Ramos (cell line): Measurements from ENCODE around the gene BICD1.

Experiments used
- in situ Hi-C: fragments of 300-500 bp; cut with MboI; formaldehyde crosslinking; loops from one replicate; pipeline ENCODE4 v1.14.3; 2022; ENCODE audit warnings: low sequenced_read_pairs; ENCODE audit not compliant: unreplicated experiment

BICD1 gene

DNA sequence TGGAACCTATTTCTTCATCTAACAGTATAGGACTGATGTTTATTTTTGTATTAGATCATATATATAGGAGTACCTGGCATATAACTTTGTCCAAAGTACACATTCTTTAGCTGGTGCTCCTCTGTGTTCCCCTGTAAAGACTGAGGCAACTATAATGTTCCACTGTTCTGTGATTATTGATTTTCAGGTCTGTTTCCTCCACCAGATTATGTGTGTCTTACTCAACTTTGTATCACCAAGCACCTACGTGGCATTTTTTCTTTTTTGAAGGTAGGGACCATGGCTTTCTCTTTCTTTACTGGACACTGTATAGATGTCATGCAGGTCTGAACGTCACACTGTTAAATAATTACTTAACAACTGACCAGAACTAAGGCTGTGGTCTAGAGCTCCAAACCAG is 29.3 kb downstream of the BICD1 start:
- in situ Hi-C loops = loop anchor here (5.0 kb wide), 1 partner anchor 116 kb away; no protein-coding TSS in a partner anchor

DNA sequence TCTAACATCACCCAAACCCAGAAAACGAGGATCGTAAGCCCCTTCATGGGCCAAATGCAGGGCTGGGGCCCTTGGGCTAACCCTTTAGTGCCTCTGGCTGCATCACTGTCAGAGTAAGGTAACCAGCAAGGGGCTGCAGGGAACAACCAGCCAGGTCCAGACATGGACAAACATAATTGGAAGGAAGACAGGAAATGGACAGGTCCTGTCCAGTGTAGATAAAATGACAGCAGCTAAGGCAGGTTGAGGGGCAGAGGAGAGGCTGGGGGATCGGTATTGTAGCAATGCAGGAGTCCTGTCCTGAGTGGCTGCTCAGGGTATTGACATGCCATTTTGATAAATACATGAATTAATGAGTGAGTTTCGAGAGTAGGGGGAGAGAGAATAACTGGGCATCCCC is 29.8 kb downstream of the BICD1 start:
- in situ Hi-C loops = loop anchor here (5.0 kb wide), 1 partner anchor 116 kb away; no protein-coding TSS in a partner anchor

DNA sequence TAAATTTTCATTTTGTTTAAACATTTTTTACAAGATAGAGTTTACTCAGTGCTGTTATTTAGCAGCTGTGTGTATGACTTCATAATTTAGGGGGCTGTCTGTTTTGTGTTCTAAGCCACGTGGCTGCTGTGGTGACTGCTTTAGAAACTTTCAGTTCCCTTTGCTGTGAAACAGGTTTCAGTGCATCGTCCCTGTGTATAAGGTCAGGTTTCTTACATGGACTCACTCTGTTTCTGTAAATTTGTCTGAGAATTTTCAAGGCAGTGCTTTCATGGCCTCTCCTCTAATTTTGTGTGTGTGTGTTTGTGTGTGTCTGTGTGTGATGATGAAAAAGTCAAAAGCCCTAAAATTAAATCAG is 32.4 kb downstream of the BICD1 start:
- in situ Hi-C loops = loop anchor here (5.0 kb wide), 1 partner anchor 113 kb away; no protein-coding TSS in a partner anchor

DNA sequence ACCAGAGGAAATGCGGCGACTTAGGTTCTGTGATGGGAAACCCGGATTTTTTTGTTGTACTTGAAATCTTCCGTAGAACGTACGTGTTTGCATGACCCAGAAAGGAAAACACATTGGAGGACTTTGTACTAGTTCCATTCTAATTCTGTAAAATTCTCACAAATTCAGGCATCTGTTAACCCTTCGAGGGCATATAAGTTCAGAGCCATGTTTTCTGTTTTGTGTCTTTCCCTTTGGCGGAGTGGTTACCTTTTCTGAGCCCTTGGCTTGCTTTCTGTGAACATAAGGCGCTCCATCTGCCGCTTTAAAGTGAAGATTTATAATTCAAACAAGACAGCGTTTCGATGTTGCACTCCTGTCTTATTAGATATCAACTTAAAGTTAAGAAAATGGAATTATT is 34.2 kb downstream of the BICD1 start:
- in situ Hi-C loops = no loop called here

DNA sequence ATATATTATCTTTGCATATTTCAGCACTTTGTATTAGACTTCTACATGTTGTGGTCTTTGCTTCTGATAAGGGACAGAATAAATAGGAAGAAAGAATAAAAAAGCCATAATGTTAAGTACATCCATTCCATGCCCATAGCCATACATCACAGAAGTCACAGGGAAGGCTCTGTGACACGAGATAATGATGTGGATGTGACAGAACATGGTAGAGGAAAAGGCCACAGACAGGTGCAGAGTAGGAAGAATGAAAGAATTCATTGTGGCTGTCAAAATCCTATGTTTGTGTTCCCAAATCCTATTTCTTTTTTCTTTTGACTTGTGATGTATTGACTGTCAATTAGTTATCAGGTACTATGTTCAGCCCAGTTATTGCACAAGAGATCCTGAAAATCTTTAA is 38.4 kb downstream of the BICD1 start:
- in situ Hi-C loops = no loop called here

GRCh38 chr12:32146074-32146873 is 39.6 kb downstream of the BICD1 start:
- in situ Hi-C loops = no loop called here

- in situ Hi-C loops = no loop called here
These were observed 41.7 kb downstream of the BICD1 start for GRCh38 chr12:32148372-32148771.

DNA sequence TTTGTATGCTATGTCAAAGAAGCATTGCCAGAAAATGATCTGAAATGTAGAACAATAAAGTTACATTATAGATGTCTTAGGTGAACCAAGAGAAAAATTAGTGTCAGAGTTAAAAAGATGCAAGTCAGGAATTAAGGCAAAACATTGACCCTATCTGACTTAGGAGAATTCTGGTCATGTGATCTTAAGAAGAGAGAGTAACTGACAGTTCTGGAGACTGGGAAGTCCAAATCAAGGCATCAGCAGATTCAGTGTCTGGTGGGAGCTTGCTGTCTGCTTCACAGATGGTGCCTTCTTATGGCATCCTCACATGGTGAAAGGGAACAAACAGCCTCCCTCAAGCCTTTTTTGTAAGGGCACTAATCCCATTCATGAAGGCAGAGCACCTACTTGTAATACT is 42.8 kb downstream of the BICD1 start:
- in situ Hi-C loops = no loop called here

- in situ Hi-C loops = no loop called here
These were observed 44.4 kb downstream of the BICD1 start for GRCh38 chr12:32151086-32151485.

DNA sequence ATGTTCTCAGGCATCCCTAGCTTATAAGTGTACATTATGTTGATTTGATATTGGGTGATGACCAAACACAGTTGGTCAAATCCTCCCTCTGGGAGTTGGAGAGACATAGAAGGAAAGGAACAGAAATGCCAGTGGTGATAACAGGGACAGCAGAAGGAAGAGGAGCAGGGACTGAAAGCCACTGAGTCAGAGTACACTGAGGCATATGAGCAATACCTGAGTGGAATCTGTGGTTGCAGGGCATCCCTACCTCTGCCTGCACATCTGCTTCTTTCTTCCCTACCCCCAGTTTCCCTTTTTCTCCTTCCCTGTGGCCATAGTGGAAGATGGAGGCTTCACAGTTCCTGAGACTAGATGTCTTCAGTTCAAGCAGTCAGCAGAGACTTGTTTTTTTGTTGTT is 44.9 kb downstream of the BICD1 start:
- in situ Hi-C loops = no loop called here

- in situ Hi-C loops = no loop called here
These were observed 48.4 kb downstream of the BICD1 start for GRCh38 chr12:32155041-32155440.

- in situ Hi-C loops = no loop called here
These were observed 49.4 kb downstream of the BICD1 start for GRCh38 chr12:32155961-32156529.

DNA sequence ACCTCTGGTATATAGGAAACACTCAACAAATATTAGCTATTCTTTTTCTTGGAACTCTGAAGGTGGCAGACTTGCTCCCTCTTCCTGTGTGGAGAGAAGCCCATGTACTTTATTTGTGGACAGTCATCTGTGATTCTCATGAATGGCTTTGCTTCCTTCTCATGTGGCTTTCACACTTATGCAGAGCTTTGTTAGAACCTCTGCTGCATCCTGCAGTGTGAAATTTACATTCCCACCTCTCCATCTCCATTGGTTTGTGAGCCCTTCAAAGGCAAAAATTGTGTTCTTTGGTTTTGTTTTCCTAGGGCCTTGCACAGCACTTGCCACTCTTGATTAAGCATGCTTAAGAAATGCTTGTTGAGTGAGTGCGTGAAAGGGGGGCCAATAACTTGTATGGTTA is 51.9 kb downstream of the BICD1 start:
- in situ Hi-C loops = no loop called here

- in situ Hi-C loops = no loop called here
These were observed 52.7 kb downstream of the BICD1 start for GRCh38 chr12:32159381-32159780.

DNA sequence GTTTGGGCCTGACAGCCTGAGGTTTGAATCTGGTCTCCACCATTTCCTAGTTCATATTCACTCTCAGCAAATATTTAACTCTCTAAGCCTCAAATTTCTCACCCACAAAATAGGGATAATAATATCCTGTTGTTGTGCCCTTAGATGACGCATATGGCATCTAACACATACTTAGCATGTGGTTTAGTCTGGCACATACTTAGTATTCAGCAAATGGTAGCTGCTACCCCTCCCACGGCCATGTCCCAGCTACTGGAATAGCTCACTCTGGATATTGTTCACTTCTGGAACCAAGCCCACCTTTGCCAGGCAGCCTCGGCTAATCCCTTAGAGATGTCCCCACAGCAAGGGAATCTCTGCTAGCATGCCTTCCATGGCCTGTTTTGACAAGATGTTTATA is 53.3 kb downstream of the BICD1 start:
- in situ Hi-C loops = no loop called here

DNA sequence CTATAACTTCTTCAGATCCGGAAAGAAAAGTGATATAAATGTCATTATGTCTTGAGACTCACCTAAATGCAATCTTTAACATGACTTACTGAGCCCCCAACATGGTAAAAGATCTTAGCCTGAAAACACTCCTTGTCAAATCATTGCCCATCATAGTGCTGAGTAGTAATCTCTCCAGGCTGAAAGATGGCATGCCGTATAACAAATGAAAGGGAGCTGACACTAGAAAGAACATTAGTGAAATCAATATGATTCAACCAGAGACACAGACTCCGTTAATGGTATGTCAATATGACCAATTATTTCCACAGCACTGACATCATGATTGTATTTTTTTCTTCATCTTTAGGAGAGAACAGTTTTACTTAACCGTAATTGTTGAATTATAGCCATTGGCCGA is 54.4 kb downstream of the BICD1 start:
- in situ Hi-C loops = no loop called here

DNA sequence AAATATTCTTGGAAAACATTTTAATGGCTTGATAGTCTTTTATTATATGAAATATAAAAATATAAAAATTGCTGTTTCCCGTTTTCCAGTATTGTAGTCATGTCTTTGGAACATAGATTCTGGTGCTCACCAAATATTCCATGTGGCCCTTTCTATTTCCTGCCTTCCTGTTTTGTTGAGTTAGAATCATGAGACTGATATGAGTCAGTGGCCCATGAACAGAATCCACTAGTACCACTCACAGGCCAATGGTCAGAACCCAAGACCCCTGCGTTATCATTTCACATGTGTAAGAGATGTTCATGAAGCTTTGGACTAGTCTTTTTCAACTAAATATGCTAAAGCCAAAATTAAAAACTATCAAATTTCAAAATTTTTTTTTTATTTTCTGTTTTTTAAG is 56.9 kb downstream of the BICD1 start:
- in situ Hi-C loops = no loop called here

DNA sequence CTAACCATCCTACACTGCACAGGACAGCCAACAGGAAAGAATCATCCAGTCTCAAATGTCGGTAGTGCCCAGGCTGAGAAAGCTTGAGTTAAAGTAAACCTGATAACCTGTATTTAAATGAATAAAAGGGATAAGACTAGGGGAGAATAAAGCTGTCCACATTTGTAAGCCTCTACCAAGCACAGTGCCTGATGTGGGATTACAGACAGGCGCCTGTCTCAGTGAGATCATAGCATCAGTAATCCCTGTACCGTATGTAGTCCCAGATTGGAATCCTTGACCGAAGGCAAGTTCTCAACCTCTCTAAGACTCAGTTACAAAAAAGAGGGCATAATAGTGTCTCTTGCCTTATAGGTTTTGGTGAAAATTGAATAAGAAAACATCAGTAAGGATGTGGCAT is 59.9 kb downstream of the BICD1 start:
- in situ Hi-C loops = no loop called here

GRCh38 chr12:32170437-32170998 is 63.9 kb downstream of the BICD1 start:
- in situ Hi-C loops = no loop called here

- in situ Hi-C loops = no loop called here
These were observed 64.6 kb downstream of the BICD1 start for GRCh38 chr12:32171211-32171610.

GRCh38 chr12:32176606-32177005 is 70.0 kb downstream of the BICD1 start:
- in situ Hi-C loops = no loop called here
